Sigmoid colon (tissue), 4 donors: ENCODE results near the gene DCC.

ENCODE experiments used
- EP300 ChIP-seq, 4 donors: sonication (generic); formaldehyde crosslinking; IDR thresholded peaks; one replicate each; pipeline ENCODE4 v1.6.1; 2017; ENCODE audit warnings: antibody characterized with exemption in 4 of 4
- POLR2A ChIP-seq, 2 donors: fragments of 450-650 bp; IDR thresholded peaks; one replicate each; pipeline ENCODE4 v1.6.1; 2016; ENCODE audit warnings: antibody characterized with exemption in 2 of 2, mild to moderate bottlenecking in 2 of 2, moderate library complexity in 2 of 2
- POLR2AphosphoS5 ChIP-seq, 4 donors: sonication (generic); formaldehyde crosslinking; IDR thresholded peaks; one replicate each; pipeline ENCODE4 v1.6.1; 2017; ENCODE audit warnings: antibody characterized with exemption in 4 of 4
- TF ChIP-seq, protein P1 (sequence below), 4 experiments: fragments of 450-650 bp in 3 of 4; fragments of 200-600 bp in 1 of 4; IDR thresholded peaks; one replicate each; pipeline ENCODE4 v1.5.1; 2016 to 2019; ENCODE audit warnings: antibody characterized with exemption in 4 of 4, mild to moderate bottlenecking in 3 of 4, moderate library complexity in 2 of 4

DNA sequence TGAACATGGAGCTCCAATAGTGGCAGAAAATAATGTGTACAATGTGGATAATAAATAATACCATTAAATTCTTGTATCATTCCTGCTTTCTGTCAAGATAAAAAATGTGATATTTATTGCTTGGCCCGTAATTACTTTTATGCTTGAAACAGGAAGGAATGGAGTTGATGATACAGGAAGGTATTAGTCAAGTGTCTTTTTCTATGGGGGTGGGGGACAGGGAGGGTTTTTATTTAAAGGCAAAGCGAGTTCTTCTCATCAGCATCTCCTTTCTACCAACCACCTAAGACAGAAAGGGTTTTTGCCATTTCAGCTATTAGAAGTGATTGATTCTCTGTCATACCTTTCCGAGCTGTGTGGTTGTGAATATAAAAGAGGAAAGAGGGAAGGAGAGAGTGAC, 135.3 kb downstream of the DCC start:
- TF ChIP-seq POLR2A (IDR thresholded peaks at IDR 0.05) = no peak
- TF ChIP-seq, protein P1, sequence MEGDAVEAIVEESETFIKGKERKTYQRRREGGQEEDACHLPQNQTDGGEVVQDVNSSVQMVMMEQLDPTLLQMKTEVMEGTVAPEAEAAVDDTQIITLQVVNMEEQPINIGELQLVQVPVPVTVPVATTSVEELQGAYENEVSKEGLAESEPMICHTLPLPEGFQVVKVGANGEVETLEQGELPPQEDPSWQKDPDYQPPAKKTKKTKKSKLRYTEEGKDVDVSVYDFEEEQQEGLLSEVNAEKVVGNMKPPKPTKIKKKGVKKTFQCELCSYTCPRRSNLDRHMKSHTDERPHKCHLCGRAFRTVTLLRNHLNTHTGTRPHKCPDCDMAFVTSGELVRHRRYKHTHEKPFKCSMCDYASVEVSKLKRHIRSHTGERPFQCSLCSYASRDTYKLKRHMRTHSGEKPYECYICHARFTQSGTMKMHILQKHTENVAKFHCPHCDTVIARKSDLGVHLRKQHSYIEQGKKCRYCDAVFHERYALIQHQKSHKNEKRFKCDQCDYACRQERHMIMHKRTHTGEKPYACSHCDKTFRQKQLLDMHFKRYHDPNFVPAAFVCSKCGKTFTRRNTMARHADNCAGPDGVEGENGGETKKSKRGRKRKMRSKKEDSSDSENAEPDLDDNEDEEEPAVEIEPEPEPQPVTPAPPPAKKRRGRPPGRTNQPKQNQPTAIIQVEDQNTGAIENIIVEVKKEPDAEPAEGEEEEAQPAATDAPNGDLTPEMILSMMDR (IDR thresholded peaks at IDR 0.05) = no peak
- TF ChIP-seq POLR2AphosphoS5 (IDR thresholded peaks at IDR 0.05) = no peak
- no peak for TF ChIP-seq EP300 (IDR thresholded peaks at IDR 0.05)
